Skin epidermis (tissue), 12 donors: ENCODE results near the gene CCNG2.
"Not testable (repeated sequence)": the region's sequence is repeated elsewhere in the genome, so short reads cannot be mapped to it uniquely, and the experiment has no call there.

Experiments
- H3K27ac ChIP-seq, 21 experiments: fragments of 200-600 bp; sonication (generic) in 11 of 21; one replicate each; pipeline ENCODE4 v1.5.0; 2020; ENCODE audit warnings: mild to moderate bottlenecking in 3 of 21, inconsistent platforms in 2 of 21, moderate library complexity in 2 of 21
- H3K4me3 ChIP-seq, 7 experiments: fragments of 200-600 bp; sonication (generic) in 2 of 7; one replicate each; pipeline ENCODE4 v1.5.0; 2020; ENCODE audit warnings: inconsistent platforms in 2 of 7, mild to moderate bottlenecking in 2 of 7, moderate library complexity in 1 of 7

Gene CCNG2

GRCh38 chr4:77156912-77157858, at the start of gene CCNG2:
Gene CCNG2 (plus strand): TSS chr4:77157207. CDS start chr4:77158533, 1,326 bp downstream.
- peak within 1 kb of the TSS; percentile 71 to 100 (median 95) for H3K4me3 ChIP-seq
- H3K27ac ChIP-seq = peak within 1 kb of the TSS; percentile 75 to 98 (median 88)

- H3K27ac ChIP-seq = no peak overlapping the region
- H3K4me3 ChIP-seq = no peak overlapping the region
Measured at GRCh38 chr4:77110730-77111129, 46.3 kb upstream of the CCNG2 start.

GRCh38 chr4:77113069-77113468, 43.9 kb upstream of the CCNG2 start:
- no peak overlapping the region for H3K4me3 ChIP-seq
- H3K27ac ChIP-seq = no peak overlapping the region

GRCh38 chr4:77117721-77118120, 39.3 kb upstream of the CCNG2 start:
- H3K27ac ChIP-seq = no peak overlapping the region
- H3K4me3 ChIP-seq = no peak overlapping the region

- H3K27ac ChIP-seq = peak overlapping the region in 2 of 21 experiments; percentile 49 to 52
- no peak overlapping the region for H3K4me3 ChIP-seq
Measured at GRCh38 chr4:77120886-77121508, 36.0 kb upstream of the CCNG2 start.

- peak overlapping the region in 5 of 21 experiments; percentile 19 to 52 (median 34) for H3K27ac ChIP-seq
Measured at GRCh38 chr4:77121736-77122240, 35.2 kb upstream of the CCNG2 start.

GRCh38 chr4:77122656-77123055, 34.4 kb upstream of the CCNG2 start:
- Histone ChIP-seq H3K4me3 (no peak overlapping the region), H3K27ac (peak overlapping the region in 1 of 21 experiments; percentile 31)

More at GRCh38 chr4:77121736-77122240, 35.2 kb upstream of the CCNG2 start:
- no peak overlapping the region for H3K4me3 ChIP-seq

GRCh38 chr4:77123411-77123810, 33.6 kb upstream of the CCNG2 start:
- Histone ChIP-seq H3K27ac (peak overlapping the region in 1 of 21 experiments; percentile 59), H3K4me3 (no peak overlapping the region)

GRCh38 chr4:77124576-77124975, 32.4 kb upstream of the CCNG2 start:
- H3K4me3 ChIP-seq = no peak overlapping the region
- H3K27ac ChIP-seq = no peak overlapping the region

- H3K4me3 ChIP-seq = no peak overlapping the region
- H3K27ac ChIP-seq = peak overlapping the region in 1 of 21 experiments; percentile 20
Measured at GRCh38 chr4:77125961-77126360, 31.0 kb upstream of the CCNG2 start.

- H3K4me3 ChIP-seq = no peak overlapping the region
- H3K27ac ChIP-seq = peak overlapping the region in 4 of 21 experiments; percentile 15 to 79 (median 40)
Measured at GRCh38 chr4:77126809-77127208, 30.2 kb upstream of the CCNG2 start.

GRCh38 chr4:77127215-77127614, 29.8 kb upstream of the CCNG2 start:
- Histone ChIP-seq H3K4me3 (no peak overlapping the region), H3K27ac (peak overlapping the region in 14 of 21 experiments; percentile 15 to 80 (median 48))

GRCh38 chr4:77127837-77128621, 29.0 kb upstream of the CCNG2 start:
- no peak overlapping the region for H3K4me3 ChIP-seq
- H3K27ac ChIP-seq = peak overlapping the region in 14 of 21 experiments; percentile 3 to 80 (median 47)

- H3K27ac ChIP-seq = no peak overlapping the region
- H3K4me3 ChIP-seq = no peak overlapping the region
Measured at GRCh38 chr4:77132652-77133312, 24.2 kb upstream of the CCNG2 start.

- peak overlapping the region in 1 of 21 experiments; percentile 25 for H3K27ac ChIP-seq
Measured at GRCh38 chr4:77137448-77137847, 19.6 kb upstream of the CCNG2 start.

GRCh38 chr4:77141964-77142645, 14.9 kb upstream of the CCNG2 start:
- Histone ChIP-seq H3K27ac (peak overlapping the region in 1 of 21 experiments; percentile 8), H3K4me3 (no peak overlapping the region)

More at GRCh38 chr4:77137448-77137847, 19.6 kb upstream of the CCNG2 start:
- H3K4me3 ChIP-seq = not testable (repeated sequence)

- Histone ChIP-seq H3K27ac (peak overlapping the region in 1 of 21 experiments; percentile 8), H3K4me3 (no peak overlapping the region)
Measured at GRCh38 chr4:77142646-77143028, 14.4 kb upstream of the CCNG2 start.

- Histone ChIP-seq H3K4me3 (no peak overlapping the region), H3K27ac (peak overlapping the region in 1 of 21 experiments; percentile 43)
Measured at GRCh38 chr4:77143091-77143490, 13.9 kb upstream of the CCNG2 start.

- peak overlapping the region in 12 of 21 experiments; percentile 19 to 80 (median 60) for H3K27ac ChIP-seq
Measured at GRCh38 chr4:77145842-77146185, 11.2 kb upstream of the CCNG2 start.

More at GRCh38 chr4:77145842-77146185, 11.2 kb upstream of the CCNG2 start:
- no peak overlapping the region for H3K4me3 ChIP-seq
